ENCODE measurements around the gene FCHO2. TPM values are rescaled to one million over a fixed set of nuclear protein-coding genes. Genes with fewer than 3 reads are reported as not detected.
A peak's percentile ranks its signal among the peaks of the same experiment; 100 is the strongest.

Gene FCHO2
- total and polyA plus RNA-seq, 2 of the 8 experiments (the other 6 are each of a cell fraction or from before 2014, with no cell fraction given) = 4.3 to 15.7 TPM

GRCh38 chr5:72920690-72921502, 34.9 kb upstream of the FCHO2 start:
- H4K8ac ChIP-seq (ENCODE audit: extremely low read depth, insufficient read depth, low read length) = no peak overlapping the region
- H2BK5ac ChIP-seq (ENCODE audit: low read depth, low read length) = no peak overlapping the region
- H3K18ac ChIP-seq (ENCODE audit: extremely low read depth, low read length) = no peak overlapping the region
- no peak overlapping the region for H3K56ac ChIP-seq (replicated peaks; ENCODE audit: insufficient read length, low read depth, low read length)
- H3K4me3 ChIP-seq (ENCODE audit: extremely low read depth in 1 of 4, insufficient read depth in 2 of 4, low read depth in 3 of 4, low read length in 4 of 4) = no peak overlapping the region
- no peak overlapping the region for H2AK5ac ChIP-seq (ENCODE audit: low read depth, low read length)
- no peak overlapping the region for H3K14ac ChIP-seq (ENCODE audit: insufficient read length)
- no peaks in the 10 kb centered on the region for H3K79me2 ChIP-seq (ENCODE audit: control insufficient read depth in 1 of 2, insufficient read depth in 2 of 2, low read length in 2 of 2)
- no peaks in the 10 kb centered on the region; the same call in 1 of the 2 replicates for H3K23me2 ChIP-seq (ENCODE audit: low read depth, low read length)
- H3K9me3 ChIP-seq (ENCODE audit: insufficient read depth in 2 of 2, low read depth in 1 of 2, low read length in 1 of 2) = peaks cover 0 to 8% of the 10 kb centered on the region in 2 experiments; a peak in 1 of 4 replicates
- peak; percentile 32 for FAIRE-seq
- no peak overlapping the region for H4K91ac ChIP-seq (replicated peaks; ENCODE audit: insufficient read length, low read length)
- no peaks in the 10 kb centered on the region for H3K79me1 ChIP-seq (ENCODE audit: low read depth, low read length)
- H4K20me1 ChIP-seq (replicated peaks in 1 of 2; ENCODE audit: control insufficient read depth in 1 of 2, insufficient read depth in 2 of 2, low read length in 2 of 2) = no peaks in the 10 kb centered on the region
- peaks cover 0 to 4% (median 0%) of the 10 kb centered on the region in 4 experiments; a peak in 1 of 7 replicates for H3K4me1 ChIP-seq (replicated peaks in 1 of 4; ENCODE audit: control insufficient read depth in 3 of 4, insufficient read depth in 4 of 4, low read length in 3 of 4)
- H3K4me2 ChIP-seq (ENCODE audit: insufficient read depth in 1 of 2, low read depth in 2 of 2, low read length in 2 of 2) = no peak overlapping the region
- H3K4ac ChIP-seq (replicated peaks; ENCODE audit: insufficient read length, low read depth, low read length) = no peak overlapping the region
- WGBS, 2 experiments (ENCODE audit: extremely low coverage in 1 of 2, insufficient coverage in 1 of 2, insufficient read length in 1 of 2, insufficient replicate concordance in 2 of 2, low coverage in 1 of 2, low lambda C conversion rate in 2 of 2, missing lambda C conversion rate in 1 of 2) = 37% methylated on average over 4 of the region's 4 CpGs; no CpG with 5 or more reads in 1 of the 2 experiments
- H3K36me3 ChIP-seq (ENCODE audit: control insufficient read depth in 2 of 4, insufficient read depth in 4 of 4, low read length in 3 of 4) = 0 out of 8 replicates have a peak, but pooled peaks cover 0 to 3% (median 0%) of the 10 kb centered on the region in 4 experiments
- no peak overlapping the region for H2BK120ac ChIP-seq (replicated peaks; ENCODE audit: low read depth, low read length)
- H4K5ac ChIP-seq (ENCODE audit: insufficient read length, low read depth, low read length) = no peak overlapping the region
- POLR2A ChIA-PET (ENCODE audit: partially characterized antibody) = interaction anchor here (0.6 to 1.8 kb wide), 3 partner anchors 11 to 651 kb away, joined by 3 to 5 read pairs (median 3); no protein-coding TSS in a partner anchor
- CTCF ChIA-PET (ENCODE audit: partially characterized antibody) = interaction anchor here (0.6 to 2.7 kb wide), 7 partner anchors 54 to 382 kb away, joined by 3 to 11 read pairs (median 4); no protein-coding TSS in a partner anchor
- no peak overlapping the region for H2BK12ac ChIP-seq (ENCODE audit: low read depth, low read length)
- H3K27me3 ChIP-seq (replicated peaks in 1 of 4; ENCODE audit: control insufficient read depth in 3 of 4, extremely low read depth in 1 of 4, insufficient read depth in 3 of 4, low read length in 3 of 4) = no peaks in the 10 kb centered on the region
- H3K9ac ChIP-seq (replicated peaks in 1 of 4; ENCODE audit: extremely low read depth in 1 of 4, low read depth in 3 of 4, low read length in 3 of 4) = no peak overlapping the region
- H2BK20ac ChIP-seq (ENCODE audit: low read length) = no peak overlapping the region
- DNase-seq (ENCODE audit: low read depth in 1 of 2, low spot score in 2 of 2) = no peak
- no peak overlapping the region for H3K27ac ChIP-seq (ENCODE audit: low read depth, low read length)
- H2AFZ ChIP-seq (ENCODE audit: low read length) = no peak overlapping the region
- H3K23ac ChIP-seq (ENCODE audit: insufficient read length) = no peak overlapping the region
- no peak overlapping the region for H2BK15ac ChIP-seq (ENCODE audit: low read length)
- TF ChIP-seq RAD21 (IDR thresholded peaks at IDR 0.05 in 1 of 2, conservative IDR thresholded peaks at IDR 0.05 in 1 of 2; ENCODE audit: low read depth in 2 of 2, low read length in 2 of 2) (peak in 1 of 2 experiments; percentile 70), HDAC6 (IDR thresholded peaks at IDR 0.05; ENCODE audit: low read depth, low read length) (no peak), FOSL1 (IDR thresholded peaks at IDR 0.05; ENCODE audit: insufficient read depth, low read depth, low read length) (no peak), USF2 (IDR thresholded peaks at IDR 0.05; ENCODE audit: low read length) (no peak), SAP30 (IDR thresholded peaks at IDR 0.05; ENCODE audit: insufficient read depth, insufficient replicate concordance, low read length) (no peak), BCL11A (IDR thresholded peaks at IDR 0.05; ENCODE audit: low read depth in 2 of 2, low read length in 2 of 2) (no peak), POLR2A (IDR thresholded peaks at IDR 0.05; ENCODE audit: control extremely low read depth in 1 of 2, low read depth in 2 of 2, low read length in 2 of 2) (no peak), KDM5A (IDR thresholded peaks at IDR 0.05; ENCODE audit: low read length) (no peak), CHD1 (IDR thresholded peaks at IDR 0.05; ENCODE audit: low read depth, low read length) (no peak), RBBP5 (IDR thresholded peaks at IDR 0.05; ENCODE audit: borderline replicate concordance, low read depth, low read length) (no peak), TAF1 (IDR thresholded peaks at IDR 0.05; ENCODE audit: low read depth, low read length) (no peak)
